ENCODE data around the gene FHDC1. TPM values are rescaled to one million over a fixed set of nuclear protein-coding genes. Genes with fewer than 3 reads are reported as not detected.

FHDC1 gene
- total RNA-seq, 1 donor from 2014 or later = 1.5 TPM

DNA sequence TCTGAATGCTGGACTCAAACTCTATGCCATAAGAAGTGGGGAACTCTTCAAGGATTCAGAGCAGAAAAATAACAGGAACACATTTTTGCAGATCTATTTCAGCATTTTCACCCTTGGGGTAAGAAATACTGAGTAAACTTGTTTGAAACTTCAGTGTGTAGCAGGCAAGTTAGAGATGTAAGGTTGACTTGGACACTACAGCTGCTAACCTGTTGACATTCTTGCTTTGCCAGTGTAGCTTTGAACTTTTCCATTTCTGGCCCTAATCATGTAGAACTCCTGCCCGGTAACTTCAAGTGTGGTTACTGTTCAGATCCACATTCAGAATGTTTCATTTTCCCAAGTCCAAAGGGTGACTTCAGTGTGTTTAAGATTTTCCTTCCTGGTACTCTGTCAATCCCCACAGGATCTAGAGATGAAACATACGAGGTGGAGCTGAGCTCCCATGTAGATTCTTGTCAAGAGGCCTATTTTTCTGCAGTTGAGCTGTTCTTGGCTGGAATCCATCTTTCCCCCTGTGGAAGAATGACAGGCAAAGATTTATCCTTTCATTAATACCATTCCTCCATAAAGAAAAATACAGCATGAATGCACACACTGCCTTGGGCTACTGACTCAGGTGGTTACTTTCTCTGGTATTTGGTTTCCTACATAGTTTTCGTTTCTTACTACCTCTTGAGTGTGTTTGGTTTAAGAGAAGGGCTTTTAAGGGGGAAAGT is 34.1 kb downstream of the FHDC1 start:
- Mint-ChIP-seq H3K27ac (ENCODE audit: unreplicated experiment) (no peak overlapping the region), H3K9me3 (ENCODE audit: unreplicated experiment) (no peaks in the 10 kb centered on the region), H3K4me3 (ENCODE audit: unreplicated experiment) (no peak overlapping the region), H3K4me1 (ENCODE audit: low read depth, unreplicated experiment) (peaks cover 26% of the 10 kb centered on the region), H3K36me3 (ENCODE audit: low read depth, unreplicated experiment) (peaks cover 9% of the 10 kb centered on the region), H3K27me3 (ENCODE audit: low read depth, unreplicated experiment) (no peaks in the 10 kb centered on the region)
- peak; percentile 88 for DNase-seq (ENCODE audit: low read depth)
- Histone ChIP-seq H3K36me3 (ENCODE audit: insufficient read depth, low read length) (no peaks in the 10 kb centered on the region), H3K79me2 (ENCODE audit: insufficient read depth, low read length) (no peaks in the 10 kb centered on the region), H3K27ac (ENCODE audit: low read depth, low read length) (peak overlapping the region; percentile 64), H2AFZ (ENCODE audit: low read depth, low read length) (no peak overlapping the region), H3K4me2 (ENCODE audit: low read length) (peak overlapping the region; percentile 31), H4K20me1 (ENCODE audit: insufficient read depth, low read length) (no peaks in the 10 kb centered on the region), H3K27me3 (ENCODE audit: insufficient read depth, low read length) (no peaks in the 10 kb centered on the region), H3K9me3 (ENCODE audit: insufficient read depth, low read depth, low read length) (no peaks in the 10 kb centered on the region), H3K4me1 (ENCODE audit: insufficient read depth, low read length) (peaks cover 42% of the 10 kb centered on the region), H3K9ac (ENCODE audit: low read length) (no peak overlapping the region), H3K4me3 (ENCODE audit: insufficient read depth, low read depth, low read length) (no peak overlapping the region)
- TF ChIP-seq EZH2 (IDR thresholded peaks at IDR 0.05; ENCODE audit: insufficient read depth, low read length) = no peak
- TF ChIP-seq, protein P1, sequence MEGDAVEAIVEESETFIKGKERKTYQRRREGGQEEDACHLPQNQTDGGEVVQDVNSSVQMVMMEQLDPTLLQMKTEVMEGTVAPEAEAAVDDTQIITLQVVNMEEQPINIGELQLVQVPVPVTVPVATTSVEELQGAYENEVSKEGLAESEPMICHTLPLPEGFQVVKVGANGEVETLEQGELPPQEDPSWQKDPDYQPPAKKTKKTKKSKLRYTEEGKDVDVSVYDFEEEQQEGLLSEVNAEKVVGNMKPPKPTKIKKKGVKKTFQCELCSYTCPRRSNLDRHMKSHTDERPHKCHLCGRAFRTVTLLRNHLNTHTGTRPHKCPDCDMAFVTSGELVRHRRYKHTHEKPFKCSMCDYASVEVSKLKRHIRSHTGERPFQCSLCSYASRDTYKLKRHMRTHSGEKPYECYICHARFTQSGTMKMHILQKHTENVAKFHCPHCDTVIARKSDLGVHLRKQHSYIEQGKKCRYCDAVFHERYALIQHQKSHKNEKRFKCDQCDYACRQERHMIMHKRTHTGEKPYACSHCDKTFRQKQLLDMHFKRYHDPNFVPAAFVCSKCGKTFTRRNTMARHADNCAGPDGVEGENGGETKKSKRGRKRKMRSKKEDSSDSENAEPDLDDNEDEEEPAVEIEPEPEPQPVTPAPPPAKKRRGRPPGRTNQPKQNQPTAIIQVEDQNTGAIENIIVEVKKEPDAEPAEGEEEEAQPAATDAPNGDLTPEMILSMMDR (IDR thresholded peaks at IDR 0.05; ENCODE audit: insufficient read depth, low read depth, low read length) = no peak
- peak; percentile 5 for FAIRE-seq

DNA sequence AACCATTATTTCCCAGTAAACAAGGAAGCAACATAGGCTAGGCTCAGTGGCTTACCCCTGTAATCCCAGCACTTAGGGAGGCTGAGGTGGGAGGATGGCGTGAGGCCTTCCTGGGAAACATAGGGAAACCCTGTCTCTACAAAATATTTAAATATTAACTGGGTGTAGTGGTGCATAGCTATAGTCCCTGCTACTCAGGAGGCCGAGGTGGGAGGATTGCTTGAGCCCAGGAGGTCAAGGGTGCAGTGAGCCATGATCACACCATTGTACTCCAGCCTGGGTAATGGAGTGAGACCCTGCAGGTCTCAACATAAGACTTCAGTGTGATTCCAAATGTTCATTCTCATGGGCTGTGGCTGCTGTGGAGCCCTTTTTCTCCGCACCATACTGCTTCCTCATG is 34.9 kb downstream of the FHDC1 start:
- TF ChIP-seq EZH2 (IDR thresholded peaks at IDR 0.05; ENCODE audit: insufficient read depth, low read length) = no peak
- TF ChIP-seq, protein P1 (IDR thresholded peaks at IDR 0.05; ENCODE audit: insufficient read depth, low read depth, low read length) = no peak
- no peak for DNase-seq (ENCODE audit: low read depth)
- H3K4me1 Mint-ChIP-seq (ENCODE audit: low read depth, unreplicated experiment) = peaks cover 26% of the 10 kb centered on the region

More for the DNA sequence above, 34.9 kb downstream of the FHDC1 start:
- FAIRE-seq = no peak
- no peak overlapping the region for H3K27ac Mint-ChIP-seq (ENCODE audit: unreplicated experiment)
- peak overlapping the region; percentile 31 for H3K4me2 ChIP-seq (ENCODE audit: low read length)
- H3K79me2 ChIP-seq (ENCODE audit: insufficient read depth, low read length) = no peaks in the 10 kb centered on the region
- peaks cover 9% of the 10 kb centered on the region for H3K36me3 Mint-ChIP-seq (ENCODE audit: low read depth, unreplicated experiment)
- peak overlapping the region; percentile 64 for H3K27ac ChIP-seq (ENCODE audit: low read depth, low read length)
- H3K27me3 ChIP-seq (ENCODE audit: insufficient read depth, low read length) = no peaks in the 10 kb centered on the region
- no peak overlapping the region for H2AFZ ChIP-seq (ENCODE audit: low read depth, low read length)
- H3K36me3 ChIP-seq (ENCODE audit: insufficient read depth, low read length) = no peaks in the 10 kb centered on the region
- no peak overlapping the region for H3K4me3 ChIP-seq (ENCODE audit: insufficient read depth, low read depth, low read length)
- H3K27me3 Mint-ChIP-seq (ENCODE audit: low read depth, unreplicated experiment) = no peaks in the 10 kb centered on the region
- H3K9me3 ChIP-seq (ENCODE audit: insufficient read depth, low read depth, low read length) = no peaks in the 10 kb centered on the region
- H4K20me1 ChIP-seq (ENCODE audit: insufficient read depth, low read length) = no peaks in the 10 kb centered on the region
- peaks cover 42% of the 10 kb centered on the region for H3K4me1 ChIP-seq (ENCODE audit: insufficient read depth, low read length)
- no peak overlapping the region for H3K9ac ChIP-seq (ENCODE audit: low read length)
- no peaks in the 10 kb centered on the region for H3K9me3 Mint-ChIP-seq (ENCODE audit: unreplicated experiment)
- no peak overlapping the region for H3K4me3 Mint-ChIP-seq (ENCODE audit: unreplicated experiment)

Data from astrocyte (in vitro differentiated cells and primary cell).